A673 (cell line): Measurements from ENCODE around the gene FAIM2. TPM values are rescaled to one million over a fixed set of nuclear protein-coding genes. Genes with fewer than 3 reads are reported as not detected.

Source experiments
- BruUV-seq: library from RNA; stranded (reverse); fragments of 400-500 nt; replicated peaks from 2 replicates; lab custom pipeline; 2021; lab: Mats Ljungman, UMichigan
- CTCF ChIA-PET: fragments of 300-600 bp; sonication (Branson Sonifier 250); formaldehyde crosslinking; loops from one replicate; lab custom pipeline; 2022; ENCODE audit warnings: antibody characterized with exemption; lab: Charles Lee
- POLR2A ChIA-PET: fragments of 300-600 bp; sonication (Branson Sonifier 250); formaldehyde crosslinking; loops from one replicate; lab custom pipeline; 2022; ENCODE audit warnings: antibody characterized with exemption; ENCODE audit not compliant: low non-redundant PET; lab: Charles Lee
- DNase-seq: peaks from one replicate; pipeline ENCODE4 v3.0.0-alpha.2; 2015; ENCODE audit warnings: low spot score
- H3K27ac ChIP-seq: fragments of 200-600 bp; sonication (generic); 2 replicates; pipeline ENCODE4 v1.5.1; 2016; ENCODE audit warnings: mixed run types, low read depth, mild to moderate bottlenecking, mixed read lengths, antibody characterized with exemption, low read length; ENCODE audit not compliant: poor library complexity, severe bottlenecking
- H3K27me3 ChIP-seq: fragments of 200-600 bp; sonication (generic); replicated peaks from 2 replicates; pipeline ENCODE4 v1.6.1; 2017; ENCODE audit warnings: mixed run types, low read depth, mild to moderate bottlenecking, mixed read lengths, antibody characterized with exemption, low read length; ENCODE audit not compliant: insufficient read depth, poor library complexity
- H3K36me3 ChIP-seq: fragments of 200-600 bp; sonication (generic); 2 replicates; pipeline ENCODE4 v1.6.1; 2016; ENCODE audit warnings: mixed run types, mild to moderate bottlenecking, mixed read lengths, antibody characterized with exemption, low read length; ENCODE audit not compliant: insufficient read depth, poor library complexity, severe bottlenecking
- H3K4me1 ChIP-seq: fragments of 200-600 bp; sonication (generic); 2 replicates; pipeline ENCODE4 v1.6.1; 2017; ENCODE audit warnings: mixed run types, mild to moderate bottlenecking, mixed read lengths, antibody characterized with exemption, low read length; ENCODE audit not compliant: insufficient read depth, poor library complexity, severe bottlenecking
- H3K4me3 ChIP-seq: fragments of 200-600 bp; sonication (generic); 2 replicates; pipeline ENCODE4 v1.5.1; 2016; ENCODE audit warnings: low read depth, mixed run types, mild to moderate bottlenecking, mixed read lengths, low read length; ENCODE audit not compliant: poor library complexity, severe bottlenecking
- H3K9me3 ChIP-seq: fragments of 200-600 bp; sonication (generic); 2 replicates; pipeline ENCODE4 v1.6.1; 2016; ENCODE audit warnings: mixed run types, low read depth, mild to moderate bottlenecking, mixed read lengths, antibody characterized with exemption, low read length; ENCODE audit not compliant: poor library complexity, severe bottlenecking
- EZH2 ChIP-seq: fragments of 200-600 bp; sonication (generic); IDR thresholded peaks from 2 replicates; pipeline ENCODE4 v1.6.1; 2017; ENCODE audit warnings: borderline replicate concordance, low read depth, mild to moderate bottlenecking, mixed read lengths, antibody characterized with exemption, low read length; ENCODE audit not compliant: poor library complexity, severe bottlenecking
- intact Hi-C: fragments of 100-400 bp; cut with micrococcal nuclease; formaldehyde crosslinking; loops from one replicate; pipeline ENCODE4 v1.10.0; 2022; ENCODE audit not compliant: unreplicated experiment
- total RNA-seq: library from RNA; stranded (reverse); gene quantifications from 2 replicates; pipeline ENCODE4 v1.2.3, GENCODE V29; 2021
- TF ChIP-seq, protein P1 (sequence below): fragments of 300-800, 200-600 bp; sonication (generic); conservative IDR thresholded peaks from 2 replicates; pipeline ENCODE4 v1.5.1; 2017; ENCODE audit warnings: low read depth, mild to moderate bottlenecking, antibody characterized with exemption, low read length, moderate library complexity, mixed read lengths

Gene FAIM2
- total RNA-seq, 1 experiment from 2014 or later, result not detected

DNA sequence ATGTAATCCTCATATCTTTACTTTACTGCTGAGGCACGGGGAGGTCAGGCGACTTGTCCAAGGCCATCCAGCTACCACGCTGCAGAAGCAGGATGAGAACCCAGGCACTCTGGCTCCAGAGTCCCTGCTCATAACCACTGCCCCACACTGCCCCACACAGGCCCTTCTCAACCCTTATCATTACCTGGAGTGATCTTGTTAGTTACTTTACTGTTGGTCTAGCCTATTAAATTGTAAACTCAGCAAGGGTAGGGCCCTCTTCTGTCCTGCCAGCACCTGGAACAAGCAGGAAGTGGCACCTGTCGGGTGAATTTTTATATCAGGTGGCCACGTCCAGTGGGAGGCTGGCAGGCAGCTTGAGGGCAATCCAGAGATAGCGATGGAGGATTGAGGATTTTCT, 12.2 kb downstream of the FAIM2 start:
- POLR2A ChIA-PET, result no interaction called here
- DNase-seq, result no peak
- no peak overlapping the region for H3K27ac ChIP-seq
- no peaks in the 10 kb centered on the region for H3K36me3 ChIP-seq
- CTCF ChIA-PET, result no interaction called here
- H3K4me3 ChIP-seq, result no peak overlapping the region
- TF ChIP-seq, protein P1, sequence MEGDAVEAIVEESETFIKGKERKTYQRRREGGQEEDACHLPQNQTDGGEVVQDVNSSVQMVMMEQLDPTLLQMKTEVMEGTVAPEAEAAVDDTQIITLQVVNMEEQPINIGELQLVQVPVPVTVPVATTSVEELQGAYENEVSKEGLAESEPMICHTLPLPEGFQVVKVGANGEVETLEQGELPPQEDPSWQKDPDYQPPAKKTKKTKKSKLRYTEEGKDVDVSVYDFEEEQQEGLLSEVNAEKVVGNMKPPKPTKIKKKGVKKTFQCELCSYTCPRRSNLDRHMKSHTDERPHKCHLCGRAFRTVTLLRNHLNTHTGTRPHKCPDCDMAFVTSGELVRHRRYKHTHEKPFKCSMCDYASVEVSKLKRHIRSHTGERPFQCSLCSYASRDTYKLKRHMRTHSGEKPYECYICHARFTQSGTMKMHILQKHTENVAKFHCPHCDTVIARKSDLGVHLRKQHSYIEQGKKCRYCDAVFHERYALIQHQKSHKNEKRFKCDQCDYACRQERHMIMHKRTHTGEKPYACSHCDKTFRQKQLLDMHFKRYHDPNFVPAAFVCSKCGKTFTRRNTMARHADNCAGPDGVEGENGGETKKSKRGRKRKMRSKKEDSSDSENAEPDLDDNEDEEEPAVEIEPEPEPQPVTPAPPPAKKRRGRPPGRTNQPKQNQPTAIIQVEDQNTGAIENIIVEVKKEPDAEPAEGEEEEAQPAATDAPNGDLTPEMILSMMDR, result no peak
- TF ChIP-seq EZH2, result no peak
- intact Hi-C loops, result no loop called here
- no peaks in the 10 kb centered on the region for H3K4me1 ChIP-seq
- H3K9me3 ChIP-seq, result no peaks in the 10 kb centered on the region
- H3K27me3 ChIP-seq, result no peaks in the 10 kb centered on the region
- BruUV-seq, result no TSS peak

DNA sequence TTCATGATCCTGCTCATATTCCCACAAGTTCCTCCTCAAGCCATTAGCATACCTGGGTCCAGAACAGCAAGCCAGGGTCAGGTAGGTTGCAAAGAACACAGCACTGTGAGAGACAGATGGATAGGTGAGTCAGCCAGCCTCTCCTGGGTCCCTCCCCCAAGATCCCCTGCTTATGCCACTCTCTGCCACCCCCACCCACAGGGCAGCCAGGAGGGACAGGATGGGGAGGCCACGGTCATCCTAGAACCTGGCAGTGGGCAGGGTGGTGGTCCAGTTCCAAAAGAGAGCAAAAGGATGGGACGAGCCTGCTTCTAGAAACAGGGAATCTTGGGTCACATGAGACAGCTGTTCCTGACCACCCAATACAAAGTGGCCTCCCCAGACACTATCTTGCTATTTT, 12.7 kb downstream of the FAIM2 start:
- H3K36me3 ChIP-seq, result no peaks in the 10 kb centered on the region
- no peaks in the 10 kb centered on the region for H3K27me3 ChIP-seq
- CTCF ChIA-PET, result no interaction called here
- intact Hi-C loops, result no loop called here
- no peak overlapping the region for H3K27ac ChIP-seq
- no peak overlapping the region for H3K4me3 ChIP-seq
- DNase-seq, result no peak
- POLR2A ChIA-PET, result no interaction called here
- H3K9me3 ChIP-seq, result no peaks in the 10 kb centered on the region
- no peaks in the 10 kb centered on the region for H3K4me1 ChIP-seq
- TF ChIP-seq, protein P1, result no peak
- TF ChIP-seq EZH2, result no peak
- BruUV-seq, result no TSS peak

DNA sequence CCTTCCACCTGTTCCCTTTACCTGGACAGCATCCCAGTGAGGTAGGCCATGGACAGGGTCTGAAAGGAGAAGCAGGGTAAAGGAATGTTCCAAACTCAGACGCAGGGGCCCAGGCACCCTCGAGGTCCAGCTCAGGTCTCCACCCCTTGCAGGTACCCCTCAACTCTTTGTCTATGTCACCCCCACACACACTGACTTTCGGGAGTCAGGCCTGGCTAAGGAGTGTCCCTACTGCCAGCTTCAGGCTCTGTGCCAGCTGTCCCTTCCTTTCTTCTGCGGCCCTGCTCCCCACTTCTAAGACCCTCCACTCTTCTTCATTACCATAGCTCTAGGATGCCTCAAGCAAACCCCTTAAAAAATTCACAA, 13.6 kb downstream of the FAIM2 start:
- Histone ChIP-seq H3K4me1 (no peaks in the 10 kb centered on the region), H3K4me3 (no peak overlapping the region), H3K27me3 (no peaks in the 10 kb centered on the region), H3K9me3 (no peaks in the 10 kb centered on the region), H3K36me3 (no peaks in the 10 kb centered on the region), H3K27ac (no peak overlapping the region)
- DNase-seq, result no peak
- TF ChIP-seq, protein P1, result no peak
- no peak for TF ChIP-seq EZH2
- intact Hi-C loops, result no loop called here
- CTCF ChIA-PET, result no interaction called here
- POLR2A ChIA-PET, result no interaction called here
- no TSS peak for BruUV-seq
